A673 (cell line): ENCODE measurements around the gene CHDH. TPM values are rescaled to one million over a fixed set of nuclear protein-coding genes. Genes with fewer than 3 reads are reported as not detected.

Experiments
- BruUV-seq: library from RNA; stranded (reverse); fragments of 400-500 nt; replicated peaks from 2 replicates; lab custom pipeline; 2021; lab: Mats Ljungman, UMichigan
- CTCF ChIA-PET: fragments of 300-600 bp; sonication (Branson Sonifier 250); formaldehyde crosslinking; loops from one replicate; lab custom pipeline; 2022; ENCODE audit warnings: antibody characterized with exemption; lab: Charles Lee
- POLR2A ChIA-PET: fragments of 300-600 bp; sonication (Branson Sonifier 250); formaldehyde crosslinking; loops from one replicate; lab custom pipeline; 2022; ENCODE audit warnings: antibody characterized with exemption; ENCODE audit not compliant: low non-redundant PET; lab: Charles Lee
- DNase-seq: peaks from one replicate; pipeline ENCODE4 v3.0.0-alpha.2; 2015; ENCODE audit warnings: low spot score
- H3K27ac ChIP-seq: fragments of 200-600 bp; sonication (generic); 2 replicates; pipeline ENCODE4 v1.5.1; 2016; ENCODE audit warnings: mixed run types, low read depth, mild to moderate bottlenecking, mixed read lengths, antibody characterized with exemption, low read length; ENCODE audit not compliant: poor library complexity, severe bottlenecking
- H3K27me3 ChIP-seq: fragments of 200-600 bp; sonication (generic); replicated peaks from 2 replicates; pipeline ENCODE4 v1.6.1; 2017; ENCODE audit warnings: mixed run types, low read depth, mild to moderate bottlenecking, mixed read lengths, antibody characterized with exemption, low read length; ENCODE audit not compliant: insufficient read depth, poor library complexity
- H3K36me3 ChIP-seq: fragments of 200-600 bp; sonication (generic); 2 replicates; pipeline ENCODE4 v1.6.1; 2016; ENCODE audit warnings: mixed run types, mild to moderate bottlenecking, mixed read lengths, antibody characterized with exemption, low read length; ENCODE audit not compliant: insufficient read depth, poor library complexity, severe bottlenecking
- H3K4me1 ChIP-seq: fragments of 200-600 bp; sonication (generic); 2 replicates; pipeline ENCODE4 v1.6.1; 2017; ENCODE audit warnings: mixed run types, mild to moderate bottlenecking, mixed read lengths, antibody characterized with exemption, low read length; ENCODE audit not compliant: insufficient read depth, poor library complexity, severe bottlenecking
- H3K4me3 ChIP-seq: fragments of 200-600 bp; sonication (generic); 2 replicates; pipeline ENCODE4 v1.5.1; 2016; ENCODE audit warnings: low read depth, mixed run types, mild to moderate bottlenecking, mixed read lengths, low read length; ENCODE audit not compliant: poor library complexity, severe bottlenecking
- H3K9me3 ChIP-seq: fragments of 200-600 bp; sonication (generic); 2 replicates; pipeline ENCODE4 v1.6.1; 2016; ENCODE audit warnings: mixed run types, low read depth, mild to moderate bottlenecking, mixed read lengths, antibody characterized with exemption, low read length; ENCODE audit not compliant: poor library complexity, severe bottlenecking
- CTCF ChIP-seq: fragments of 300-800, 200-600 bp; sonication (generic); conservative IDR thresholded peaks from 2 replicates; pipeline ENCODE4 v1.5.1; 2017; ENCODE audit warnings: low read depth, mild to moderate bottlenecking, antibody characterized with exemption, low read length, moderate library complexity, mixed read lengths
- EZH2 ChIP-seq: fragments of 200-600 bp; sonication (generic); IDR thresholded peaks from 2 replicates; pipeline ENCODE4 v1.6.1; 2017; ENCODE audit warnings: borderline replicate concordance, low read depth, mild to moderate bottlenecking, mixed read lengths, antibody characterized with exemption, low read length; ENCODE audit not compliant: poor library complexity, severe bottlenecking
- intact Hi-C: fragments of 100-400 bp; cut with micrococcal nuclease; formaldehyde crosslinking; loops from one replicate; pipeline ENCODE4 v1.10.0; 2022; ENCODE audit not compliant: unreplicated experiment
- total RNA-seq: library from RNA; stranded (reverse); gene quantifications from 2 replicates; pipeline ENCODE4 v1.2.3, GENCODE V29; 2021

Gene CHDH
- total RNA-seq, 1 experiment from 2014 or later: not detected

- DNase-seq: no peak
- no peaks in the 10 kb centered on the region for H3K36me3 ChIP-seq
- ChIA-PET POLR2A (no interaction called here), CTCF (no interaction called here)
- intact Hi-C loops: no loop called here
- H3K4me3 ChIP-seq: no peak overlapping the region
- TF ChIP-seq EZH2 (no peak), CTCF (no peak)
- H3K4me1 ChIP-seq: no peaks in the 10 kb centered on the region
- no peak overlapping the region for H3K27ac ChIP-seq
- no TSS peak for BruUV-seq
- no peaks in the 10 kb centered on the region for H3K9me3 ChIP-seq
- H3K27me3 ChIP-seq: no peaks in the 10 kb centered on the region
Measured at GRCh38 chr3:53807117-53807810, 39.0 kb downstream of the CHDH start.

GRCh38 chr3:53806182-53807116 is 39.8 kb downstream of the CHDH start:
- CTCF ChIA-PET: no interaction called here
- Histone ChIP-seq H3K36me3 (no peaks in the 10 kb centered on the region), H3K4me1 (no peaks in the 10 kb centered on the region), H3K27ac (no peak overlapping the region), H3K4me3 (no peak overlapping the region), H3K27me3 (no peaks in the 10 kb centered on the region), H3K9me3 (no peaks in the 10 kb centered on the region)
- no peak for TF ChIP-seq CTCF
- no peak for TF ChIP-seq EZH2
- BruUV-seq: no TSS peak
- intact Hi-C loops: no loop called here
- POLR2A ChIA-PET: no interaction called here
- DNase-seq: no peak

- intact Hi-C loops: no loop called here
- no peaks in the 10 kb centered on the region for H3K9me3 ChIP-seq
- BruUV-seq: no TSS peak
- H3K4me1 ChIP-seq: no peaks in the 10 kb centered on the region
- H3K4me3 ChIP-seq: no peak overlapping the region
- POLR2A ChIA-PET: no interaction called here
- no peak for TF ChIP-seq EZH2
- no peak for TF ChIP-seq CTCF
- DNase-seq: no peak
- CTCF ChIA-PET: no interaction called here
- H3K27ac ChIP-seq: no peak overlapping the region
- no peaks in the 10 kb centered on the region for H3K27me3 ChIP-seq
- no peaks in the 10 kb centered on the region for H3K36me3 ChIP-seq
Measured at GRCh38 chr3:53805463-53806159, 40.6 kb downstream of the CHDH start.
